ENCODE results near the gene STARD3. TPM values are rescaled to one million over a fixed set of nuclear protein-coding genes. Genes with fewer than 3 reads are reported as not detected.
A peak's percentile ranks its signal among the peaks of the same experiment; 100 is the strongest.

Gene STARD3
- total and polyA plus RNA-seq, 12 donors, result 14.2 to 46.1 (median 19.9) TPM

GRCh38 chr17:39617446-39618245 lies 19.3 kb upstream of the STARD3 start:
- Histone ChIP-seq H3K27ac (peak overlapping the region in 7 of 10 donors; percentile 22 to 68 (median 50)), H3K27me3 (peaks cover 0 to 69% (median 29%) of the 10 kb centered on the region in 7 donors), H3K9me3 (no peaks in the 10 kb centered on the region), H3K4me3 (peak overlapping the region; percentile 14 to 66 (median 56)), H3K4me1 (peaks cover 0 to 21% (median 10%) of the 10 kb centered on the region in 9 donors), H3K36me3 (no peaks in the 10 kb centered on the region)
- DNase-seq, result peak; percentile 48 to 71
- WGBS, 2 donors, result 1 to 2% methylated on average over 42 to 79 of the region's 79 CpGs
- intact Hi-C loops (cut with DNase I), result loop anchor here in 2 of 10 donors (5.0 kb wide), 1 partner anchor 40 kb away; no protein-coding TSS in a partner anchor
- ATAC-seq, result peak in 6 of 8 donors; percentile 23 to 52 (median 40)
- TF ChIP-seq, protein P1, sequence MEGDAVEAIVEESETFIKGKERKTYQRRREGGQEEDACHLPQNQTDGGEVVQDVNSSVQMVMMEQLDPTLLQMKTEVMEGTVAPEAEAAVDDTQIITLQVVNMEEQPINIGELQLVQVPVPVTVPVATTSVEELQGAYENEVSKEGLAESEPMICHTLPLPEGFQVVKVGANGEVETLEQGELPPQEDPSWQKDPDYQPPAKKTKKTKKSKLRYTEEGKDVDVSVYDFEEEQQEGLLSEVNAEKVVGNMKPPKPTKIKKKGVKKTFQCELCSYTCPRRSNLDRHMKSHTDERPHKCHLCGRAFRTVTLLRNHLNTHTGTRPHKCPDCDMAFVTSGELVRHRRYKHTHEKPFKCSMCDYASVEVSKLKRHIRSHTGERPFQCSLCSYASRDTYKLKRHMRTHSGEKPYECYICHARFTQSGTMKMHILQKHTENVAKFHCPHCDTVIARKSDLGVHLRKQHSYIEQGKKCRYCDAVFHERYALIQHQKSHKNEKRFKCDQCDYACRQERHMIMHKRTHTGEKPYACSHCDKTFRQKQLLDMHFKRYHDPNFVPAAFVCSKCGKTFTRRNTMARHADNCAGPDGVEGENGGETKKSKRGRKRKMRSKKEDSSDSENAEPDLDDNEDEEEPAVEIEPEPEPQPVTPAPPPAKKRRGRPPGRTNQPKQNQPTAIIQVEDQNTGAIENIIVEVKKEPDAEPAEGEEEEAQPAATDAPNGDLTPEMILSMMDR (IDR thresholded peaks at IDR 0.05), result no peak

DNA sequence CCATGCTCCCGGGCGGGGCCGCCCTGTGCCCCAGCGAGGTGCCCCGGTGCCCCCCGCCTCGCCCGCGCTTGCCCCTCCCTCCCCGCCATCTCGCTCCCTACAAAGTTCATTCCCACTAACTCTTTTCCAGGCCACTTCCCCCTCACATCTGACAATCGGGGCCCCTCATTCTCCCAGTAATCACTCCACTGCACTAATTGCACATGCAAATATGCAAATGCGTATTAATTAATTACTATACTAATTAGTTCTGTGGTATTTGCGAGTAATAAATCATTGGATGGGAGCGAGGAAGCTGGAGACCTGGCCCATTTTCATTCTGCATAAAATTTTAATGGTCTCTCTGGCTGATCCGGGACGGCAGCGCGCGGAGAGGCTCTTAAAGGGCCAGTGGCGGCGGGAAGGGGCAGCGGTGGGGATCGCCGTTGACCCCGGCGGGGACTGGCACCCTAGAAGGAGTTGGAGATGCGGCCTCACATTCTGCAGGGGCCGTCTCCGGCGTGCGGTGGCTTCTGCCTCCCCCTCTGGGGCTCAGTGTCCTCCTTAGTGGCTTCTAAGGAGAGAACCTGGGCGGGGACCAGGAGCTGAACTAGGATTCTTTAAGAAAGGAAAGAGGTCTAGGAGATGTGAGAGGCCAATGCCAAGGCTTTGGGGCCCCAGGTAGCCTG lies 18.6 kb upstream of the STARD3 start:
- no peak for DNase-seq
- peak overlapping the region in 9 of 10 donors; percentile 14 to 68 (median 48) for H3K27ac ChIP-seq
- TF ChIP-seq, protein P1 (IDR thresholded peaks at IDR 0.05), result no peak

DNA sequence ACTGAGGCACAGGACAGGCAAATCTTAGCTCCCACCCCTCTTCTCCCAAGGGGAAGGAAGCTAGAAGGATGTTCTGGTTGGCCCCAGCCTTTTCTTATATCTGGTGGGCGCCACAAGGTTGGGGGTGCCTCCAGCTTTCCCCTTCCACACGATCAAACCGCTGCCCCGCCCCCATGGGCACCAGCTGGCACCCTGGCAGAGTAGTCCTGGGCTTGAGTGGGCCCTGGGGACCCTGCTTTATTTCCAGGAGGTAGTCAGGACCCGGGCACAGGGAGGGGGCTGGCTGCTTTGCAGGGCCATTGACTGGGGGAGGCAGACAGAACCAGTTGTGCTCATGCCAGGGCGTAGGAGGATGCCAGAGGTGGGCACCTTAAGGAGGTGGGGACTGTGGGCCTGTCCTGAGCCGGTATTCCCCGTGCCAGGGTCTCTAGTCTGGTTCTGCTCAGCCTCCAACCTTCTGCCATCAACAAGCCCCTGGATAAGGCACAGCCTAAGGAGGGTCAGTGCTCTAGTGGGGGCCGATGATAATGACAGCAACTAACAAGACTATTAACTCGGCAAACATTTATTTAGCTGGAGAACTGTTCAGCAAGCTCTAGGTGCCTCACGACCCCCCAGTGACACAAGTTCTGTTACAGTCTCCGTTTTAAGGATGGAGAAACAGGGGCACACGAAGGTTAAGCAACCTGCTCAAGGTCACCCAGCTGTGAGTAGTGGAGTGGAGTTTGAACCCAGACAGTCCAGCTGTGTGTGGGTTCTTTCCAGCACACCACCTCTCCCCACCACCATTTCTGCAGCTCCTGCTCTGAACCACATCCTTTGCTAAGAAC lies 17.8 kb upstream of the STARD3 start:
- peaks cover 2 to 28% (median 14%) of the 10 kb centered on the region in 9 donors for H3K4me1 ChIP-seq
- intact Hi-C loops (cut with DNase I), result loop anchor here in 2 of 10 donors (5.0 kb wide), 1 partner anchor 42 kb away; no protein-coding TSS in a partner anchor
- 50% methylated on average over 13 of the region's 13 CpGs for WGBS, 2 donors
- no peaks in the 10 kb centered on the region for H3K36me3 ChIP-seq
- H3K27me3 ChIP-seq, result peaks cover 0 to 57% (median 15%) of the 10 kb centered on the region in 7 donors
- TF ChIP-seq, protein P1 (IDR thresholded peaks at IDR 0.05), result no peak
- no peak for DNase-seq
- no peaks in the 10 kb centered on the region for H3K9me3 ChIP-seq
- H3K27ac ChIP-seq, result peak overlapping the region in 1 of 10 donors; percentile 50
- no peak for ATAC-seq
- peak overlapping the region in 5 of 10 donors; percentile 47 to 66 (median 56) for H3K4me3 ChIP-seq

More for the DNA sequence above, 18.6 kb upstream of the STARD3 start:
- intact Hi-C loops (cut with DNase I), result loop anchor here in 2 of 10 donors (5.0 kb wide), 1 partner anchor 41 kb away; no protein-coding TSS in a partner anchor
- no peaks in the 10 kb centered on the region for H3K36me3 ChIP-seq
- H3K9me3 ChIP-seq, result no peaks in the 10 kb centered on the region
- peak overlapping the region; percentile 14 to 66 (median 56) for H3K4me3 ChIP-seq
- H3K4me1 ChIP-seq, result peaks cover 2 to 26% (median 14%) of the 10 kb centered on the region in 9 donors
- H3K27me3 ChIP-seq, result peaks cover 0 to 64% (median 22%) of the 10 kb centered on the region in 7 donors
- peak in 2 of 8 donors; percentile 3 to 7 for ATAC-seq
- WGBS, 2 donors, result 2 to 3% methylated on average over 32 to 33 of the region's 33 CpGs

Data from heart right ventricle (tissue), 16 donors.